Stimulated activated CD4-positive, alpha-beta T cell treated with anti-CD3 and anti-CD28 coated beads, Interleukin-12 subunit alpha, Interleukin-12 subunit beta, amount 100 ng/mL, for 4 hours (primary cell): ENCODE data around the gene MTCL1.

Experiments used
- DNase-seq: peaks from one replicate; pipeline ENCODE4 v3.0.0-alpha.2; 2020

MTCL1 gene

DNA sequence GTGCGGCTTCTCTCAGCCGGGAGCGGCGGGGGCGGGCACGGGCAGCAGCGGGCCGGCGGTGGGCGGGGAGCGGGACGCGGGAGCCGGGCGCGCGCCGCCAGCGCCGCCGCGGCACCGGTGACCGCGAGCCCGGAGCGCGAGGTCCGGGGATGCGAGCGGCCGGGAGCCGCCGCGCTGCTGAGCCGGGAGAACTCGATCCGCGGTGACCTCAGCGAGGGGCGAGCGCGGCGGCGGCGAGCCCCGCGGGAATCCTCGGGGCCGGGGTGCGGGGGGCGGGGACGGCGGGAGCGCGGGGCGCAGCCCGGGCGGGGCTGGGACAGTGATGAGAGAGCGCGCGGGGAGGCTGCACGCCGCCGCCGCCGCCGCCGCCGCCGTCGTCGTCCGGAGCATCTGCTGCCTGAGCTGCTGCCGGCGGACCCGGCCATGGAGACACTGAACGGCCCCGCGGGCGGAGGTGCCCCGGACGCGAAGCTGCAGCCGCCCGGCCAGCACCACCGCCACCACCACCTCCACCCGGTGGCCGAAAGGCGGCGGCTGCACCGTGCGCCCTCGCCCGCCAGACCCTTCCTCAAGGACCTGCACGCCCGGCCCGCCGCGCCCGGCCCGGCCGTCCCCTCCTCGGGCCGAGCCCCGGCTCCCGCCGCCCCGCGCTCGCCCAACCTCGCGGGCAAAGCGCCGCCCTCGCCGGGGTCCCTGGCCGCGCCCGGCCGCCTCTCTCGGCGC is at the start of gene MTCL1:
Gene MTCL1, plus strand, starts transcription at position 319 of the 723 bp plus-strand sequence. Its CDS starts 105 bp downstream, at position 424.
- DNase-seq: peak; percentile 22

DNA sequence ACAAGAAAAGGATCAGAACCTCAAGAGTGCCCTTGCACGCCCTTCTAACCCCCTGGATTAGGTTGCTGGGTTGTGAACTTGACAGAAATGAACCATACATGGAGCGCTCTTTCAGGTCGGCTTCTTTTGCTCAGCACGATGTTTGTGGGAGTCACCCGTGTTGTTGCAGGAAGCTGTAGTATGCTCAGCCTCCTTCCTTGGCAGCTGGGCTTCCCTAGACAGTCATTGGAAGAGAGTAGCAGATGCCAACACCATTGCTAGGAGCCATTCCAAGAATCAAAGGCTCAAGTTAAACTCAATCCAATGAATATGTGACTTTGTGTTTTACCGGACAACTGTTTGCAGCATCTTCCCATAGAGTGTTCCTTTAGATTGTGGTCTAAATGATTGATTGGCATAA is 49.1 kb upstream of the MTCL1 start:
- no peak for DNase-seq

- no peak for DNase-seq
These were observed 48.1 kb upstream of the MTCL1 start for GRCh38 chr18:8657050-8657820.

DNA sequence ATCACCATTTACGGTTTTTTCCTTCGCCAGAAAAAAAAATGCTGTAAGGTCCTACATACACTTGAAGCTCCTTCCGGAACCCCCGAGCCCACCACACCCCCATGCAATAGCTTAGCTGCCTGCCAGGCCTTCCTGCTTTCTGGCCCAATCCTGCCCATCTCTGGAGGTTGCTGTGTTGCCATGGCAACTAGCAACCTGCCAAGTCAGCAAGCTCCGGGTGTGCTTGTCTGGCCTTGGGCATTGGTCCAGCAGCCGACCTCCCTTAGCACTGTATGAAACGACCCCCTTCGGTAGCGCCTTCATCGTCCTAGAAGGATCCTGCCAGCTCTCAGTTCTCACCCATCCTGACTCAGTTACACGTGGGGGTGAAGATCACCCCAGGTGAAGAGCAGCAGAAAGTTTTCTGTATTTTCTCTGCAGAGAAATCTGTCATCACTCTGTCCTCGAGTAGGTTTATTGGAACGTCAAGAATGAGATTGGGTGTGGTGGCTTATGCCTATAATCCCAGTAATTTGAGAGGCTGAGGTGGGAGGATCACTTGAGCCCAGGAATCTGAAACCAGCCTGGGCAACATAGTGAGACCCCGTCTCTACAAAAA is 47.4 kb upstream of the MTCL1 start:
- DNase-seq: no peak

- no peak for DNase-seq
These were observed 46.4 kb upstream of the MTCL1 start for GRCh38 chr18:8658858-8659485.

GRCh38 chr18:8659609-8660242 is 45.6 kb upstream of the MTCL1 start:
- DNase-seq: no peak

- no peak for DNase-seq
These were observed 45.0 kb upstream of the MTCL1 start for GRCh38 chr18:8660316-8660715.

DNA sequence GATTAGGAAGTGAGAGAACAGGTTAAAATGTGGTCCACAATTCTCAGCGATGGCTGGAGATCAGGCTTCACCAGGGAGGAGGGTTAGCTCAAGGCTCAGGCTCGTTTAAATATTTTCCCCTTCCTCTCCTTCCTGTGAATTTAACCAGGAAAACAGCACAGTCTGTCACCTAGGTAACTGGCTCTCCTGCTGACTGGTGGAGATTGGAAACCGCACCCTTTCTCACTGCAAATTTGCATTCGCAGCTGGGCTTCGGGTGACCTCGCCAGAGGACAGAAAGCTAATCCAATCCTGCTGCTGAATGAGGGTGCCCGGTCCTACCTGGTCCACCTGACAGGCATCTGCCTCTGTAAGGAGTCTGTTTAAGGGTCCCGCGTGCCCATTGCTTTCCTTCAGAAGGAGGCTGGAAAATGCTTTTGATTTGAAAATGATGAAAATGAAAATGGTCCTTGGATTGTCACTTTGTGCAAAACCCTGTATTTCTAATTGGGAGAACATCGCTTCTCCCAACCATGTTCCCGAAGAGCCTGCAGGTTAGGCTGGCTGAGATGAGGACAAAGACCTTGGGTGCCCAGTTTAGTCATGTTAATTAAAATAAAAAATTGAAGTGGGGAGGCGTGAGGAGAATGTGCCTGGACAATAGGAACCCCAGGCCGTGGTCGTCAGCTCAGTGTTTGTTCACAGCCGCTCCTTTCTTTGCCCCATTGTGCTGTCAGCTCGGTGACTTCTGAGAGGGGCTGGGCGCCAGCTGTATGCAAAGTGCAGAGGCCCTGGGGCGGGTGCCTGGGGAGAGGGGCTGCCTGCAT is 43.4 kb upstream of the MTCL1 start:
- DNase-seq: no peak

DNA sequence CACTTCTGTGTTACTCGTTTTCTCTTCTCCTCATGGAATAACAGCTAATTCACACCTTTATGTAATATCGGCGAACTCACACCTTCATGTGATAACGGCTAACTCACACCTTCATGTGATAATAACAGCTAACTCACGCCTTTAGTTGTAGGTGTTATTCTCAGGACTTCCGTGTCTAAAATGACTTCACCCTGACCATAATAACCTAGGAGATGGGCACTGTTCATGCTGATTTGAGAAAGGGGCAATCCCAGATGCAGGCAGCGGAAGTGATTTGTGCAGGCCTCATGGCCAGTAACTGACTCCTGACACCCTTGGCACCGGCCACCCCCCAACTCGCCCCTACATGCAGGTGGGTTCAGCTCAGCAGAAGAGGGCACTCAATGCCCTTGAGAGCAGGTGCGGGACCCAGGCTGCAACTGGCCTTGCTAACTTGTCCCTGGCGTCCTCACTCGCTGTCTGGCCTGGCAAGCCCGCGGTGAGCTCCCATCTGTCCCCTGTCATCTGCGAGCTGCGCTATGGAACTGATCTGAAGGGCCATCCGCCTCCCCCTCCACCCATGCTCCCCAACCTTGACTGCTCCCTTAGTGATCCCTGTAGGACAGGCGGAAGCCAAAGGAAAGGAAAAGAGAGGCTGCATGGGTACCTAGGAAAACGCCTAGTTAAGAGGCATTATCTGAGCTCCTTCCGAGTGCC is 42.6 kb upstream of the MTCL1 start:
- no peak for DNase-seq

GRCh38 chr18:8667846-8668245 is 37.5 kb upstream of the MTCL1 start:
- DNase-seq: no peak

- DNase-seq: no peak
These were observed 37.0 kb upstream of the MTCL1 start for GRCh38 chr18:8668381-8668780.

DNA sequence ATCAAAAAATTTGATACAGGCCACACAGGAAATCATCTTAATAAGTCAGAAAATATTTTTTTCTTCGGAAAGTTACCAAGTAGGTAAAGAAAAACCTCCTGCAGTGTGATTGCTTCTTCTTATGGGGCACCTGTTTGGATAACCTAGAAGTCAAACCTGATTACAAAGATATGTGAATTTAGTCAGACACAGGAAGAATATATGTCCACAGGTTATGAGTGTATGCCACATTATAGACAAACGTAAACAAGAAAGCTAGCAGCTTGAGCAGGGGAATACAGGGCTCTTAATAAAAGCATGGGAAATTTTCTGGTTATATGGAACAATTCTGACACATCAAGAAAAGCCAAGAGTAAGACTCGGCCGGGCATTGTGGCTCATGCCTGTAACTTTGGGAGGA is 35.8 kb upstream of the MTCL1 start:
- no peak for DNase-seq

DNA sequence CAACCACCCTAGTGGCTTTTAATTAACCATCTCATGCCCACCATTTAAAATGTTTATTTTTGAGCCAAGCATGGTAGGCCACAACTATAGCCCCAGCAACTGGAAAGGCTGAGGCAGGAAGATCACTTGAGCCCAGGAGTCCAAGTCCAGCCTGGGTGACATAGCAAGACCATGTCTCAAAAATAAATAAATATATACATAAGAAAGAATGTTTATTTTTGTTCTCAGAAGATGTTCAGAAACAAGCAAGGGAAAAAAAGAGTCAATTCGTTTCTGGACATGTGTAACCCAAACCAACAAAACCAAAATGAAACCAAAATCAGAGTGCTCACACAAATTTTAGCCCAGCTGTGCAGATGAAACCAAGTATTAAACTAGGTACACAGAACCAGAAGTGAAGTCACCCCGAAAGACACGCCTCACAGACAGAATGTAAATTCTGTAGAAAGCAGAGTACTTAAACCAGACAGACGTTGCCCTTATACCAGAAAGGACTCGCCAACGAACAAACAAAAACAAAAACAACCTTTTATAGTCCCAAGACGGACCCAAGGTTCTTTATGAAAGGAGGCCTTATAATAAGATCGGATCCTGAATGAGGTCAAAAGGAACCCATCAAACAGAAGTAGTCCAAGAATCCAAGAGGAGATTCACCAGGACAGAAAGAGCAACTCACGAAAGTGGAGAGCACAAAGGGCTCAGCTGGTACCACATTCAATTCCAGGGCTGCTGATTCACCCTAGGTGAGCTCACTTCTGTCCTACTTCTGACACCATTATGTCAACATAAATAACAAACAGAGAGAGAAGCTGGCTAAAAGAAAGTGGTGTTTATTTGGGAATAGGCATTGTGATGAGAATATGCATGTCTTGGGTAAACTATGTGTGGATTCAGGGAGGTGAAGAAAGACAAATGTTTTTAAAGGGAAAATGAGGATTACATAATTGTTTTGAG is 31.8 kb upstream of the MTCL1 start:
- no peak for DNase-seq

GRCh38 chr18:8675057-8675456 is 30.3 kb upstream of the MTCL1 start:
- DNase-seq: no peak

DNA sequence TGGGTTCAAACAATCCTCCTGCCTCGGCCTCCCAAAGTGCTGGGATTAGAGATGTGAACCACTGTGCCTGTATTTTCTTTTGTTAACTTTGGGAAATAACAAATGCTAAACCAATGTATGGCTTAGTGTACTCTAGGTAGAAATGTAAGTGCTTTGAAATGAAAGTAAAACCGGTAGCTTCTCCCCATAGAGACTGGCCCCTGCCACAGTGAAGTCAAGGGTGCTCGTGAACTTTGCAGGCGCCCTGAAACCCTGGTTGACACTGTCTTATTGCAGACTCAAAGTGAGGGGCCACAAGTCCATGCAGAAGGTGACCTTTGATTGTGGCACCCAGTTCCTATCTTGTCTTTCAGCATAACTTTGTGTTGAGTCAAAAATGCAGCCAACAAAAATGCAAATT is 24.2 kb upstream of the MTCL1 start:
- DNase-seq: no peak

DNA sequence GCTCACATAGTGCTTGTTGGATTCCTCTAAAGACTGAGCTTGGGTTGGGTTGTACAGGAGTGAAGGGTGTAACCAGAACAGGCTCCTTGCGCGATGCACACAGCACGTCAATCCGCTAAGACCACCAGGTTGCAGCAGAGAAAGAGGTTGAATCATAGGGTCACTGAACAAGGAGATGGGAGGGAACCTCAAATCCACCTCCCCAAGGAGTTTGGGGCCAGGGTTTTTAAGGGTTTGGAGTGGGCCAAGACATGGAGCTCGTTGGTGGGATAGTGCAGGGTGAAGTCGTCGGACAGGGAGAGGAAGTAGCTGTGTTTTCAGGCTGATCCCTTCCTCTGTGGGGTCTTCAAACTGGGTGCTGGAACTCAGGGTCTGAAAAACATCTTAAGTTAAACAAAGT is 20.8 kb upstream of the MTCL1 start:
- DNase-seq: no peak

DNA sequence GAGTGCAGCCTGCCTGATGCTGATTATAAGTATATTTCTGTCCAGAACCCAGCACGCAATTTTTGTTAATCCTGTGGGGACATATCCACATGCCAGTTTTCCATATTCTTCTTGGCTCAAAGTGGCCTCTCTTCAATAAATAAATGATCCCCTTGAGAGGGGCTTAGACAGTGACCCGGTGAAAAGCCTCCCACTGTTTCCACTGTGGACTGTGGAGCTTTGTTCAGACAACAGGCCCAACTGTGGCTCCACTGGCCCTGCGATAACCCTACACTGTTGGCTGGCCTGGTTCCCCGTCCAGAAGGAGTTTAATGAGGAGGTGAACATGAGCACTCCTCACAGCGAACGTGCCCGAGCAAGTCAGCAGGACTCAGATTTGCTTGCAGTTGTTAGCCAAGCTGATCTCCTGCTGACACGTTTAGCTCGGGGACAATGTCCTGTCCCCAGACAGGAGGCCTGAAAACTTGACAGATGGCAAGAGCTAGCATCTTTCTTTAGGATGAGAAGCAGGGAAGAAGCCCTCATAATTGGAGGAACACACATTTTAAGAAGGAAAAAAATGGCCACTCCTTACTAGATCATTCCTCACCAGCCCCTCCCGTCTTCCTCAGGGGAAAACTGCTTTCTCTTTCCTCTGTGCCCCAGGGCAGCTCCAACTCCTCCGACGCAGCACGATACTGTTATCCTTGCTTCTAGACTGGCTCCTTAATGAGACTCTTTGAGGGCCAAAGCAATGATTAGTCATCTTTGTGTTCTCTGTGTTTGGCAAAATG is 20.0 kb upstream of the MTCL1 start:
- no peak for DNase-seq

DNA sequence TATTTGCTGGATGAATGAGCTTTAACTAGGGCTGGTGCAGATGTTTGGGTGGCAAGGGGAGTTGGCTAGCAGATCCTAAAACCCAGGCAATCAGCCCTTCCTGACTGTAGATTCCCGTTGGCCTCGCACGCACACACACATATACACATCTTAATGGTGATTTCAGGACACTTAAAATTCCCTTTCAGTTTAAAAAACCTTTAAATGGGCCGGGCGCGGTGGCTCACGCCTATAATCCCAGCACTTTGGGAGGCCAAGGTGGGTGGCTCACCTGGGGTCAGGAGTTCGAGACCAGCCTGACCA is 19.5 kb upstream of the MTCL1 start:
- no peak for DNase-seq

- DNase-seq: no peak
These were observed 18.7 kb upstream of the MTCL1 start for GRCh38 chr18:8686611-8687010.
